Retinal pigment epithelial cell (primary cell): ENCODE data around the gene SLC26A6.

Experiments used
- DNase-seq: peaks from one replicate; pipeline ENCODE4 v3.0.0-alpha.2; 2010; ENCODE audit warnings: low read depth
- H3K4me3 ChIP-seq: 2 replicates; pipeline ENCODE4 v1.5.1; 2011; ENCODE audit warnings: mild to moderate bottlenecking, low read length, control low read depth, moderate library complexity
- TF ChIP-seq, protein P1 (sequence below): conservative IDR thresholded peaks from 2 replicates; pipeline ENCODE4 v1.5.1; 2011; ENCODE audit warnings: low read depth, low read length, control low read depth, inconsistent platforms

Gene SLC26A6

DNA sequence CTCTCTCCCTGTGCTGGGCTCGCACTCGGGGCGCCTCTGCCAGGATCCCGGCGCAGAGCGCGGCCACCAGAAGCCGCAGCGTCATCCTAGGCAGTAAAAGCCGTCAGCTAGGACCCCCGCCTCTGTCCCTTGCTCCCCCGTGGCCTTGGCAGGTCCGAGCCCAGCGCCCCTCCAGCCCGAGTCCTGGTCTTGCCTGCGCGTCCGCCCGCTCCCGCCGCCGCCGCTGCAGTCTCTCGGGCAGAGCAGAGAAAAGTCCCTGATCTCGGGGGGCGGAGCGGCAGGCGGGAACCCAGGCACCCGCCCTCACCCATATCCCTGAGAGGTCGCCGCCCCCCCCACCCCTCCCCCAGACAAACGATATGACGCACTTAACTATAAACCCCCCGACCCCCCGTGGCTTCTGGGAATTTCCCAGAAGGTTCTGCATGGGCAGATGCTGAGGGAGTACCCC is 40.2 kb downstream of the SLC26A6 start, which contains the start of gene COL7A1:
Gene COL7A1, minus strand, starts transcription at position 255 of the 451 bp plus-strand sequence. Its CDS starts 170 bp downstream, at position 85.
- peak within 1 kb of the TSS; percentile 45 for H3K4me3 ChIP-seq
- TF ChIP-seq, protein P1, sequence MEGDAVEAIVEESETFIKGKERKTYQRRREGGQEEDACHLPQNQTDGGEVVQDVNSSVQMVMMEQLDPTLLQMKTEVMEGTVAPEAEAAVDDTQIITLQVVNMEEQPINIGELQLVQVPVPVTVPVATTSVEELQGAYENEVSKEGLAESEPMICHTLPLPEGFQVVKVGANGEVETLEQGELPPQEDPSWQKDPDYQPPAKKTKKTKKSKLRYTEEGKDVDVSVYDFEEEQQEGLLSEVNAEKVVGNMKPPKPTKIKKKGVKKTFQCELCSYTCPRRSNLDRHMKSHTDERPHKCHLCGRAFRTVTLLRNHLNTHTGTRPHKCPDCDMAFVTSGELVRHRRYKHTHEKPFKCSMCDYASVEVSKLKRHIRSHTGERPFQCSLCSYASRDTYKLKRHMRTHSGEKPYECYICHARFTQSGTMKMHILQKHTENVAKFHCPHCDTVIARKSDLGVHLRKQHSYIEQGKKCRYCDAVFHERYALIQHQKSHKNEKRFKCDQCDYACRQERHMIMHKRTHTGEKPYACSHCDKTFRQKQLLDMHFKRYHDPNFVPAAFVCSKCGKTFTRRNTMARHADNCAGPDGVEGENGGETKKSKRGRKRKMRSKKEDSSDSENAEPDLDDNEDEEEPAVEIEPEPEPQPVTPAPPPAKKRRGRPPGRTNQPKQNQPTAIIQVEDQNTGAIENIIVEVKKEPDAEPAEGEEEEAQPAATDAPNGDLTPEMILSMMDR: no peak
- no peak for DNase-seq

DNA sequence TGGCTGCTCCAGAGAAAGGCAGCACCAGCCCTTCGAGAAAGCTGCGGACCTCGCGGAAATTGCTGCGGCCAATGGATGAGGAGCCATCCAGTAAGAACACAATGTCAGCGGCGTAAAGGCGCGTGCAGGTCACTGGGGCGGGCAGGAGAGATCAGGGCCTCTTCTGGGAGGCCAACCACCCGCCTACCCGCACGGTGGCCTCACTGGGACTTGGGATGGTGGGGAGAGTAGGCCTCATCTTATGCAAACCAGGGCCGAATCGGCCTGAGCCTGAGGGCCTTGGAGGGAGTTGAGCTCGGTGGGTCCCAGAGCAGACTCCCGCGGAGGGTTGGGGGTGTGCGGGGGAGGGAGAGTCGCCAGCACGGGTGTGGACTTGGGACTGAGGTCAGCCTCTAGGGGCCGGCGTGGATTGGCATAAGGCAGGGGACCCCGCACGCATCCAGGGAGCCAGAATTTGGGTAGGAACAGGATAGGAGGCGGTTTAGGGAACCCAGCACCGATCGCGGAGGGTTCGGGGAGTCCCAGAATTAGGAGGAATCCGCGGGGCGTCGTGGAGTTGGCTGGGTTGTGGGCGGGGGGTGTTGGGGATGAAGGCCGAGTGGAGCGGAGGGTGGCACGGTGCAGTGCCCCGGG is 40.7 kb downstream of the SLC26A6 start:
- TF ChIP-seq, protein P1: no peak
- no peak for DNase-seq
- peak overlapping the region; percentile 45 for H3K4me3 ChIP-seq

DNA sequence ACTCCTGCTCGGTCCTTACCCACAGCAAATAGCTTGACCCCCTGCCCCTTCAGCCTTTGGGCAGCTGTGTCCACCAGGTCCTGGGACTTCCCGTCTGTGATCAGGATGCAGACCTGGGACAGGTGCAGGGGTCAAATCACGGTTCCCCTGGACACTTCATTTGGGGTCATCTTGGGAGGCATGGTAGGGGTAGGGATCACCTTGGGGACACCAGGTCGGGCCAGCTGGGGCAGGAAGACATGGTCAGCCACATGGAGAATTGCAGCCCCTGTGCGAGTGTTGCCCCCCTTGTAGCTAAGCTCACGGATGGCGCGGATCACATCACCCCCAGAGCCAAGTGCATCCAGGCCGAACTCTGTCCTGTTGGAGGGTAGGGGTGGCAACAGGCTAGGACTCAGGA is 41.9 kb downstream of the SLC26A6 start:
- DNase-seq: no peak
- TF ChIP-seq, protein P1: no peak
- no peak overlapping the region for H3K4me3 ChIP-seq

DNA sequence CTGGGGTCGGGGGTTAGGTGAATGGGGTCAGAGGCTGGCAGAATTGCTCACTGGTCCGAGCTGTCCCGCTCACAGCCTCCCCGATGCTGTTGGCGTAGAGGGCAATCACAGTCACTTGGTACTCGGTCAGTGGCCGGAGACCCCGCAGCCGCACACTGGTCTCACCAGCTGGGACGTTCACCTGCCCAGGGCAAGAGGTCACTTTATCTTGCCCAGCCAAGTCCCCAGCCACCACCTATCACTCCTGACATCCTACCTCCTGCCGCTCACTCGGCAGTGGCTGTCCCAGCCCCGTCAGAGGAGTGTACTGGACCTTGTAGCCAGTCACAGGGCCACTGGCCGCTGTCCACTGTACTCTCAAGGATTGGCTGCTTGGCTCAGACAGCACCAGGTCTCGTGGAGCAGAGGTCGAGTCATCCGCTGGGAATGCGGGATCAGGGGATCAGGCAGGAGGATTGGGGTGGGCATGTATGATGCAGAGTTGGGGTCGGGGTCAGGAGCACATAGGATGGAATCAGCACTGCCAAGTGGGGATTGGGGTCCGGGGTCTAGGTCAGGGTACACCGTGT is 42.7 kb downstream of the SLC26A6 start:
- no peak overlapping the region for H3K4me3 ChIP-seq
- DNase-seq: no peak
- TF ChIP-seq, protein P1: no peak

DNA sequence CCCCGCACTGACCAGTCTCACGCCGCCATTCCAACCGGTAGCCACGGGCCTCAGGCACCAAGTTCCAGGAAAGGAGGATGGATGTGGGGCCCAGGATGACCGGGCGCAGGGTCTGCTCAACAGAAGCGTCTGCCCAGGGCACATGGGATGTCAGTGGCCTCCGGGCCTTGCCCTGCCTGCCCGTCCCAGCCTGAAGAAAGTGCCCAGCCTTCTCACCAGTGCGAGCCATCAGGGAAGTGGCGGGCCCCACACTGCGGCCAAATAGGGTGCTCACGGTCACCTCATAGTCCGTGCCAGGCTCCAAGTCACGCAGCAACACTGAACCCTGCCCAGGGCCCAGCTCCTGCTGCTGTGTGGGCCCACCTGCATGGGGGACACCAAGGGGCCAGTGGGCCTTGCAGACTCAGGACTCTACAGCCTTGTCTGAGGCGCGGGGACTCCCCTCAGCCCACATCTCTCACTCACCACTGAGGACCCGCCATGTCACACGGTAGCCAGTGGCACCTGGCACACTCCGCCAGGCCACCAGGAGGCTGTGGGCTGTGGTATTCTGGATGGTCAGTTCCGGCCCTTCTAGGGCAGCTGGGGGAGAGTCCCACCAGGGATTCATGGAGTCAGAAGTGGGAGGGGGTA is 43.3 kb downstream of the SLC26A6 start:
- TF ChIP-seq, protein P1: no peak
- no peak overlapping the region for H3K4me3 ChIP-seq
- no peak for DNase-seq

DNA sequence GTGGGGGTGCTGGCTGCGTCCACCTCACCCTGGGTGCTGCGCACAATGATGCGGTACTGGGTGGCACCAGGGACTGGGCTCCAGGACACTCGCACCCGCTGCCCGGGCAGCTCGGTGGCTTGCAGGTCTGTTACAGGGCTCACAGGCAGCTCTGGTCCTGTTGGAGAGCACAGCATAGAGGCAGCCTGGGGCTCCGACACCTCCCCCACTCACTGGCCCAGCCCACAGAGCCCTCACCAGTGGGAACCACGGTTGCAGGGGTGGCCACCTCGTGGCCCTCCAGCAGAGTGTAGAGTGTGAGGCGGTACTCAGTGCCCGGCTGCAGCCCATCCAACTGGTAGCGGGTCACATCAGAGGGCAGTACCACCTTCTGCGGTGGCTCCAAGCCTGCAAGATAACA is 43.8 kb downstream of the SLC26A6 start:
- TF ChIP-seq, protein P1: no peak
- no peak overlapping the region for H3K4me3 ChIP-seq
- no peak for DNase-seq
